Measurements from ENCODE around the gene KLRC4. TPM values are rescaled to one million over a fixed set of nuclear protein-coding genes. Genes with fewer than 3 reads are reported as not detected.

Gene KLRC4
- total RNA-seq, 6 experiments from 2014 or later: not detected

DNA sequence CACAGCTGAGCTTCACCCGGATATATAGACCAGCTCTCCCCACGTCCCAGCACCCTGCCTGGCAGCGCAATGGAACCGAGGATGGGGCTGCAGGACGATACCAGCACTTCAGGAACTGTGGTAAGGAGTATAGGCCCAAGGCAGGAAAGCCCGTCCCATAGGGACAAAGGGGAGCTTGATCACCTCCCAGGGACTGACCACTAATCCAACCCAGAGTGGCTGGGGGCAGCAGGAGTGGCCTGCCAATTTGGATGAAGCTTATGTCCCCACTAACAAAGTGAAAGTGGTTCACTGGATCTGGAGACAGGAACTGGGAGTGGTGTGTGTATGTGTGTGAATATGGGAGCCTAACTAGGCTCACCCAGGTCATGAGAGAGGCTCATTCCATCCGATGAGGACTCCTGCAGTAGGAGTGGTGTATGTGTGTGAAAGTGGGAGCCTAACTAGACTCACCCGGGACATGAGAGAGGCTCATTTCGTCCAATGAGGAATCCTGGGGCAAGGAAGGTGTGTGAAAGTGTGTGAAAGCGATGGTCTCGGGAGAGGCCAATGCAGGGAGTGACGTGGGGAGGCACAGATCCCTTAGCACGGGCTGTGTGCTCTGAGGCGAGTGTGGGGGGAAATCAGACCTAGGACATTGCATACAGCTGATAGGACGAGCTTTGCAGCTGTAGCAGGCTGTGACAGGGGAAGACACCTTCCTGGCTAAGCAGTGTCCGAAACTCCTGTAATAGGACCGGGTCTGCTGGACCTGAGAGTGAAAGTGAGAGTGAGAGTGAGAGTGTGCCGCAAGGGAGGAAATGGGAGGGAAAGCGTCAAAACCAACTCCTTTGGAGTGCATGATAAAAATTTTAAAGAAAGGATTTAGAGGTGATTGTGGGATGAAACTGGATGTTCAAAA is 45.4 kb downstream of the KLRC4 start:
- Mint-ChIP-seq H3K27me3 (ENCODE audit: insufficient read depth) (no peaks in the 10 kb centered on the region; the same call in 1 of the 2 replicates), H3K4me3 (no peak overlapping the region), H3K36me3 (ENCODE audit: low read depth) (peaks cover 8% of the 10 kb centered on the region; the same call in 1 of the 2 replicates), H3K9me3 (no peaks in the 10 kb centered on the region), H3K4me1 (ENCODE audit: low read depth) (no peaks in the 10 kb centered on the region; the same call in none of the 2 replicates), H3K27ac (no peak overlapping the region)
- peak; percentile 12 for DNase-seq
- TF ChIP-seq, protein P1, sequence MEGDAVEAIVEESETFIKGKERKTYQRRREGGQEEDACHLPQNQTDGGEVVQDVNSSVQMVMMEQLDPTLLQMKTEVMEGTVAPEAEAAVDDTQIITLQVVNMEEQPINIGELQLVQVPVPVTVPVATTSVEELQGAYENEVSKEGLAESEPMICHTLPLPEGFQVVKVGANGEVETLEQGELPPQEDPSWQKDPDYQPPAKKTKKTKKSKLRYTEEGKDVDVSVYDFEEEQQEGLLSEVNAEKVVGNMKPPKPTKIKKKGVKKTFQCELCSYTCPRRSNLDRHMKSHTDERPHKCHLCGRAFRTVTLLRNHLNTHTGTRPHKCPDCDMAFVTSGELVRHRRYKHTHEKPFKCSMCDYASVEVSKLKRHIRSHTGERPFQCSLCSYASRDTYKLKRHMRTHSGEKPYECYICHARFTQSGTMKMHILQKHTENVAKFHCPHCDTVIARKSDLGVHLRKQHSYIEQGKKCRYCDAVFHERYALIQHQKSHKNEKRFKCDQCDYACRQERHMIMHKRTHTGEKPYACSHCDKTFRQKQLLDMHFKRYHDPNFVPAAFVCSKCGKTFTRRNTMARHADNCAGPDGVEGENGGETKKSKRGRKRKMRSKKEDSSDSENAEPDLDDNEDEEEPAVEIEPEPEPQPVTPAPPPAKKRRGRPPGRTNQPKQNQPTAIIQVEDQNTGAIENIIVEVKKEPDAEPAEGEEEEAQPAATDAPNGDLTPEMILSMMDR (IDR thresholded peaks at IDR 0.05): no peak

- H3K27me3 Mint-ChIP-seq (ENCODE audit: insufficient read depth): no peaks in the 10 kb centered on the region; the same call in 1 of the 2 replicates
- no peak overlapping the region for H3K4me3 Mint-ChIP-seq
- peaks cover 6% of the 10 kb centered on the region for H3K4me1 Mint-ChIP-seq (ENCODE audit: low read depth)
- DNase-seq: no peak
- peaks cover 8% of the 10 kb centered on the region; the same call in 1 of the 2 replicates for H3K36me3 Mint-ChIP-seq (ENCODE audit: low read depth)
- H3K9me3 Mint-ChIP-seq: no peaks in the 10 kb centered on the region
- TF ChIP-seq, protein P1 (IDR thresholded peaks at IDR 0.05): no peak
- H3K27ac Mint-ChIP-seq: no peak overlapping the region
Measured at GRCh38 chr12:10363658-10363913, 46.0 kb downstream of the KLRC4 start.

- TF ChIP-seq, protein P1 (IDR thresholded peaks at IDR 0.05): no peak
- peaks cover 7% of the 10 kb centered on the region for H3K4me1 Mint-ChIP-seq (ENCODE audit: low read depth)
- H3K36me3 Mint-ChIP-seq (ENCODE audit: low read depth): peaks cover 2% of the 10 kb centered on the region; the same call in 1 of the 2 replicates
- DNase-seq: no peak
- peaks cover 1% of the 10 kb centered on the region; the same call in 1 of the 2 replicates for H3K27me3 Mint-ChIP-seq (ENCODE audit: insufficient read depth)
- no peaks in the 10 kb centered on the region for H3K9me3 Mint-ChIP-seq
- no peak overlapping the region for H3K27ac Mint-ChIP-seq
- no peak overlapping the region for H3K4me3 Mint-ChIP-seq
Measured at GRCh38 chr12:10362828-10363657, 46.5 kb downstream of the KLRC4 start.

- Mint-ChIP-seq H3K4me3 (no peak overlapping the region), H3K4me1 (ENCODE audit: low read depth) (peaks cover 7% of the 10 kb centered on the region), H3K27me3 (ENCODE audit: insufficient read depth) (peaks cover 1% of the 10 kb centered on the region), H3K27ac (no peak overlapping the region), H3K36me3 (ENCODE audit: low read depth) (no peaks in the 10 kb centered on the region), H3K9me3 (no peaks in the 10 kb centered on the region)
- TF ChIP-seq, protein P1 (IDR thresholded peaks at IDR 0.05): no peak
- DNase-seq: no peak
Measured at GRCh38 chr12:10362325-10362724, 47.2 kb downstream of the KLRC4 start.

DNA sequence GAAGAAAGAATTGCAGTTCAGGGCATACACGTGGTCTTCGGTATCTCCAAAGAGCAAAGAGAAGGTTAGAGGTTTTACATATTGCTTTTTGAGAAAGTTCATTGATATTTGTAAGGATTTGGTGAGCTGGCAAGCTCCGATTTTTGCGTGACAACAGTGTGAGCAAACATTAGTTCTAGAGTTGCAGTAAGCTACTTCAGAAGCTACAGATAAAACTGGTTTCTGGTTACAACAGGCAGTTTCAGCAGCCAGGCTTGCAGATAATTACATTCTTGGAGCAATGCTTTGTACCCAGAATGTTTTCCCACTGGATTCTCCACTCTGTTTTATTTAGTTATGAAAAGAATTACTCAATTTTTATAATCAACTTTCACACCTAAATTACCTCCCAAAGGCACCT is 47.9 kb downstream of the KLRC4 start:
- no peak overlapping the region; the same call in 1 of the 2 replicates for H3K27ac Mint-ChIP-seq
- TF ChIP-seq, protein P1 (IDR thresholded peaks at IDR 0.05): no peak
- peaks cover 1% of the 10 kb centered on the region for H3K27me3 Mint-ChIP-seq (ENCODE audit: insufficient read depth)
- H3K36me3 Mint-ChIP-seq (ENCODE audit: low read depth): no peaks in the 10 kb centered on the region
- peaks cover 7% of the 10 kb centered on the region for H3K4me1 Mint-ChIP-seq (ENCODE audit: low read depth)
- no peak overlapping the region; the same call in 1 of the 2 replicates for H3K4me3 Mint-ChIP-seq
- no peaks in the 10 kb centered on the region for H3K9me3 Mint-ChIP-seq
- DNase-seq: no peak
